22Rv1 (cell line): ENCODE data around the gene RHOXF2.
"Not testable (repeated sequence)": the region's sequence is repeated elsewhere in the genome, so short reads cannot be mapped to it uniquely, and the experiment has no call there.

Experiments
- ZFX ChIP-seq: fragments of 450-650 bp; IDR thresholded peaks from 2 replicates; pipeline ENCODE4 v1.6.1; 2017; ENCODE audit warnings: antibody characterized with exemption, borderline replicate concordance
- TF ChIP-seq, protein P1 (sequence below): fragments of 450-650 bp; IDR thresholded peaks from 2 replicates; pipeline ENCODE4 v1.5.1; 2017; ENCODE audit warnings: mild to moderate bottlenecking

- TF ChIP-seq, protein P1, sequence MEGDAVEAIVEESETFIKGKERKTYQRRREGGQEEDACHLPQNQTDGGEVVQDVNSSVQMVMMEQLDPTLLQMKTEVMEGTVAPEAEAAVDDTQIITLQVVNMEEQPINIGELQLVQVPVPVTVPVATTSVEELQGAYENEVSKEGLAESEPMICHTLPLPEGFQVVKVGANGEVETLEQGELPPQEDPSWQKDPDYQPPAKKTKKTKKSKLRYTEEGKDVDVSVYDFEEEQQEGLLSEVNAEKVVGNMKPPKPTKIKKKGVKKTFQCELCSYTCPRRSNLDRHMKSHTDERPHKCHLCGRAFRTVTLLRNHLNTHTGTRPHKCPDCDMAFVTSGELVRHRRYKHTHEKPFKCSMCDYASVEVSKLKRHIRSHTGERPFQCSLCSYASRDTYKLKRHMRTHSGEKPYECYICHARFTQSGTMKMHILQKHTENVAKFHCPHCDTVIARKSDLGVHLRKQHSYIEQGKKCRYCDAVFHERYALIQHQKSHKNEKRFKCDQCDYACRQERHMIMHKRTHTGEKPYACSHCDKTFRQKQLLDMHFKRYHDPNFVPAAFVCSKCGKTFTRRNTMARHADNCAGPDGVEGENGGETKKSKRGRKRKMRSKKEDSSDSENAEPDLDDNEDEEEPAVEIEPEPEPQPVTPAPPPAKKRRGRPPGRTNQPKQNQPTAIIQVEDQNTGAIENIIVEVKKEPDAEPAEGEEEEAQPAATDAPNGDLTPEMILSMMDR, result not testable (repeated sequence)
- TF ChIP-seq ZFX, result not testable (repeated sequence)
Measured at GRCh38 chrX:120150109-120150744, 8.2 kb upstream of the RHOXF2 start.
